Measurements from ENCODE around the gene LBHD1. TPM values are rescaled to one million over a fixed set of nuclear protein-coding genes. Genes with fewer than 3 reads are reported as not detected.
A peak's percentile ranks its signal among the peaks of the same experiment; 100 is the strongest.

The LBHD1 gene
- total and polyA plus RNA-seq, 2 of the 13 experiments (the other 11 are each of a cell fraction or from before 2014, with no cell fraction given), result 3.2 to 3.7 TPM

- TF ChIP-seq, protein P1, sequence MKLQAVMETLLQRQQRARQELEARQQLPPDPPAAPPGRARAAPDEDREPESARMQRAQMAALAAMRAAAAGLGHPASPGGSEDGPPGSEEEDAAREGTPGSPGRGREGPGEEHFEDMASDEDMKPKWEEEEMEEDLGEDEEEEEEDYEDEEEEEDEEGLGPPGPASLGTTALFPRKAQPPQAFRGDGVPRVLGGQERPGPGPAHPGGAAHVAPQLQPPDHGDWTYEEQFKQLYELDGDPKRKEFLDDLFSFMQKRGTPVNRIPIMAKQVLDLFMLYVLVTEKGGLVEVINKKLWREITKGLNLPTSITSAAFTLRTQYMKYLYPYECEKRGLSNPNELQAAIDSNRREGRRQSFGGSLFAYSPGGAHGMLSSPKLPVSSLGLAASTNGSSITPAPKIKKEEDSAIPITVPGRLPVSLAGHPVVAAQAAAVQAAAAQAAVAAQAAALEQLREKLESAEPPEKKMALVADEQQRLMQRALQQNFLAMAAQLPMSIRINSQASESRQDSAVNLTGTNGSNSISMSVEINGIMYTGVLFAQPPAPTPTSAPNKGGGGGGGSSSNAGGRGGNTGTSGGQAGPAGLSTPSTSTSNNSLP (IDR thresholded peaks at IDR 0.05; ENCODE audit: low read depth, low read length), result peak; percentile 41; the same call in 1 of the 2 replicates
- no peak for TF ChIP-seq RFX3 (CRISPR knock-in tag; IDR thresholded peaks at IDR 0.05)
- TF ChIP-seq ZNF737 (CRISPR knock-in tag; IDR thresholded peaks at IDR 0.05; ENCODE audit: borderline replicate concordance), result no peak
- TF ChIP-seq FOXK2 (IDR thresholded peaks at IDR 0.05), result no peak
- peak; percentile 65; the same call in 1 of the 2 replicates for TF ChIP-seq ZNF768 (CRISPR knock-in tag; IDR thresholded peaks at IDR 0.05)
- TF ChIP-seq ZNF574 (CRISPR knock-in tag; IDR thresholded peaks at IDR 0.05), result peak; percentile 99
- no peak for TF ChIP-seq TCF12 (IDR thresholded peaks at IDR 0.05)
- no peak; the same call in 1 of the 2 replicates for TF ChIP-seq TCF12 (CRISPR knock-in tag; IDR thresholded peaks at IDR 0.05)
- no peak for TF ChIP-seq NCOA5 (CRISPR knock-in tag; IDR thresholded peaks at IDR 0.05)
- no peak; the same call in 1 of the 2 replicates for TF ChIP-seq AHR (CRISPR knock-in tag; IDR thresholded peaks at IDR 0.05)
- TF ChIP-seq, protein P2, sequence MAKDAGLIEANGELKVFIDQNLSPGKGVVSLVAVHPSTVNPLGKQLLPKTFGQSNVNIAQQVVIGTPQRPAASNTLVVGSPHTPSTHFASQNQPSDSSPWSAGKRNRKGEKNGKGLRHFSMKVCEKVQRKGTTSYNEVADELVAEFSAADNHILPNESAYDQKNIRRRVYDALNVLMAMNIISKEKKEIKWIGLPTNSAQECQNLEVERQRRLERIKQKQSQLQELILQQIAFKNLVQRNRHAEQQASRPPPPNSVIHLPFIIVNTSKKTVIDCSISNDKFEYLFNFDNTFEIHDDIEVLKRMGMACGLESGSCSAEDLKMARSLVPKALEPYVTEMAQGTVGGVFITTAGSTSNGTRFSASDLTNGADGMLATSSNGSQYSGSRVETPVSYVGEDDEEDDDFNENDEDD (CRISPR knock-in tag; IDR thresholded peaks at IDR 0.05; ENCODE audit: borderline replicate concordance), result no peak; the same call in 1 of the 2 replicates
- TF ChIP-seq ZFP62 (CRISPR knock-in tag; IDR thresholded peaks at IDR 0.05), result no peak
- TF ChIP-seq, protein P3, sequence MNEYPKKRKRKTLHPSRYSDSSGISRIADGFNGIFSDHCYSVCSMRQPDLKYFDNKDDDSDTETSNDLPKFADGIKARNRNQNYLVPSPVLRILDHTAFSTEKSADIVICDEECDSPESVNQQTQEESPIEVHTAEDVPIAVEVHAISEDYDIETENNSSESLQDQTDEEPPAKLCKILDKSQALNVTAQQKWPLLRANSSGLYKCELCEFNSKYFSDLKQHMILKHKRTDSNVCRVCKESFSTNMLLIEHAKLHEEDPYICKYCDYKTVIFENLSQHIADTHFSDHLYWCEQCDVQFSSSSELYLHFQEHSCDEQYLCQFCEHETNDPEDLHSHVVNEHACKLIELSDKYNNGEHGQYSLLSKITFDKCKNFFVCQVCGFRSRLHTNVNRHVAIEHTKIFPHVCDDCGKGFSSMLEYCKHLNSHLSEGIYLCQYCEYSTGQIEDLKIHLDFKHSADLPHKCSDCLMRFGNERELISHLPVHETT (CRISPR knock-in tag; conservative IDR thresholded peaks at IDR 0.05), result 0 out of 2 replicates have a peak, but pooled peaks have one; percentile 35
- TF ChIP-seq, protein P4, sequence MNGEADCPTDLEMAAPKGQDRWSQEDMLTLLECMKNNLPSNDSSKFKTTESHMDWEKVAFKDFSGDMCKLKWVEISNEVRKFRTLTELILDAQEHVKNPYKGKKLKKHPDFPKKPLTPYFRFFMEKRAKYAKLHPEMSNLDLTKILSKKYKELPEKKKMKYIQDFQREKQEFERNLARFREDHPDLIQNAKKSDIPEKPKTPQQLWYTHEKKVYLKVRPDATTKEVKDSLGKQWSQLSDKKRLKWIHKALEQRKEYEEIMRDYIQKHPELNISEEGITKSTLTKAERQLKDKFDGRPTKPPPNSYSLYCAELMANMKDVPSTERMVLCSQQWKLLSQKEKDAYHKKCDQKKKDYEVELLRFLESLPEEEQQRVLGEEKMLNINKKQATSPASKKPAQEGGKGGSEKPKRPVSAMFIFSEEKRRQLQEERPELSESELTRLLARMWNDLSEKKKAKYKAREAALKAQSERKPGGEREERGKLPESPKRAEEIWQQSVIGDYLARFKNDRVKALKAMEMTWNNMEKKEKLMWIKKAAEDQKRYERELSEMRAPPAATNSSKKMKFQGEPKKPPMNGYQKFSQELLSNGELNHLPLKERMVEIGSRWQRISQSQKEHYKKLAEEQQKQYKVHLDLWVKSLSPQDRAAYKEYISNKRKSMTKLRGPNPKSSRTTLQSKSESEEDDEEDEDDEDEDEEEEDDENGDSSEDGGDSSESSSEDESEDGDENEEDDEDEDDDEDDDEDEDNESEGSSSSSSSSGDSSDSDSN (CRISPR knock-in tag; IDR thresholded peaks at IDR 0.05), result peak; percentile 94
- TF ChIP-seq PRDM15 (CRISPR knock-in tag; IDR thresholded peaks at IDR 0.05), result peak; percentile 21; the same call in 1 of the 2 replicates
- TF ChIP-seq ZNF446 (CRISPR knock-in tag; IDR thresholded peaks at IDR 0.05), result peak; percentile 83; the same call in 1 of the 2 replicates
Measured at GRCh38 chr11:62671608-62672389, at the start of gene LBHD1, which contains the start of gene UQCC3 (continued).

All from HepG2 (cell line).